GM18870 (cell line): Measurements from ENCODE around the gene GPR68.
"Not testable (repeated sequence)": the region's sequence is repeated elsewhere in the genome, so short reads cannot be mapped to it uniquely, and the experiment has no call there.

ENCODE experiments used
- ATAC-seq: cut with Tn5 transposase; IDR thresholded peaks from one replicate; pipeline ENCODE4 v1.9.1; 2021; ENCODE audit warnings: moderate library complexity; ENCODE audit not compliant: unreplicated experiment

Gene GPR68

DNA sequence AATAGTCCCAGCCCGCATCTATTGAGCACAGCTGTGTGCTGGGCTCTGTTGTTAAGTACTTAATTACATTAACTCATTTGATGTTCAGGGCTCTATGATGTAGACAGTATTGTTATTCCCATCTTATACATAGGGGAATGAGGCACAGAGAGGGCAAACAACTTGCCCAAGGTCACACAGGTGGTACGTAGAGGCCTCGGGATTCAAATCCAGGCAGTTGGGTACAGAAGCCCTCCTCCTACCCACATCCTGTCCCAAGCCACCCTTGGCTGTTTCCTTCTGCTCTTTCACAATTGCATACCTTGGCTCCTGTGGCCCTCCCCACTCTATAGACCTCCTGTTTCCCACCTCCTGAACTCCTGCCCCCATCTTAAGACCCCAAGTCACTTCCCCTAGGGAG is 10.0 kb upstream of the GPR68 start:
- no peak for ATAC-seq

DNA sequence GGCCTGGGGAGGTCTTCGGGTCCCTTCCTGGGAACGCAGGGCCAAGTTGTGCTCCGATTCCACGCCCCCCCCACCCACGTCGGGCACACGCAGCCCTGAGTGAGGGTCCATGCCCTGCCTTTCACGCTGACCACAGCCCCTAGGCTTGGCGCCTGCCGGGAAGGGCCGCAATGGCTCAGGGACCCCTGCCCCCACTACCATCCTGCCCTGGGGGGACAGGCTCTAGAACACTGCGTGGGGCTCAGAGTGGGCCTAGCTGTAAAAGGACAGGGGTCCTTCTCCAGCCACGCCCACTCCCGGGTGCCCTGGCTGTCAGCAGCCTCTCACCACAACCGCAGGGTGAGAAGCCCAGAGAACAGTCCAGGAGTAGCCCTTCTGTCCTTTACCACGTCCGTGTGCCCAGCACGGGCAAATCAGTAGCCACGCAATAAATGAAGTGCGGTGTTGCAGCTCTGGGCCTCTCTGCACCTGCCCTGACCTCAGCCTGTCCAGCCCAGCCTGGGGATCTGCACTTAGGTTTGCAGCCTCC is 9.4 kb upstream of the GPR68 start:
- no peak for ATAC-seq

DNA sequence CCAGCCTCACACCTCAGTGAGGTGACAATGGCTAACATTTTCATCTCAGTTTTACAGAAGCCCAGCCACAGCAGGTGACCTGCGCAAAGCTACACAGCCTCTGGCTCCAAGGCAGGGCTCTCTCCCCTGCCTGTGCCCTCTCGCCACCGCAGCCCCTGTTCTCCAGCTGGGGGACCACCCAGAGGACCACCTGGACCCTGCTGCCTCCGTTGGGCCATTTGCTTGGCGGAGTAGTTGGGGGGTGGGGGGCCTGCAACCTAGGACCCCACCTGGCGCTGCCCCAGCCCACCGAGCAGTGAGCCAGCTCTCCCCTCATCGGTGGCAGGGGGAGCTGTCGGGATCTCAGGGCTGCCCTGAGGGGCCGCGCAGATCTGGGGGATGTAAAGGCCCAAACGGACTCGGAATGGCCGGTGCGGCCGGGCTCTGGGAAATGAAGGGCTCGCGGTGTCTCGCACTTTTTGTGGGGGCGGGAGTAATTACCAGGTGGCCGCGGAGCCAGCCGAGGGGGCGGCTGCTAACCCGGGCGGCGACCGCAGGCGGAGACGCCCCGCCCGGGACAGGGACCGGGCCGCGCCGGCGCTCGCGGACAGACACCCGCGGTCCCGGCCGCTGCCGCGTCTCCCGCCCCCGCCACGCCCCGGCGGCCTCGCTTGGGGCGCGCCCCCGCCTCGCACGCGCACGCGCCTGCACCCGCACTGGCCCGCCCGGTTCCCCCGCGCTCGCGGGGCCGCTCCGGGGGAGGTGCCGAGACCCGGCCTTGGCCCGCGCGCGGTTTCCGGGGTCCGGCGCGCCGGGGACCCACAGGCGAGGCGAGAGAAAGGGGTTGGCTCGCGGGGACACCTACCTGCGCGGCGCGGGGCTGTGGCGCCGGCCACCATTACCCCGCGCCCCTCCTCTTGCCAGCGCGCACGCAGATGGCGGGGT is 8.6 kb upstream of the GPR68 start:
- no peak for ATAC-seq

DNA sequence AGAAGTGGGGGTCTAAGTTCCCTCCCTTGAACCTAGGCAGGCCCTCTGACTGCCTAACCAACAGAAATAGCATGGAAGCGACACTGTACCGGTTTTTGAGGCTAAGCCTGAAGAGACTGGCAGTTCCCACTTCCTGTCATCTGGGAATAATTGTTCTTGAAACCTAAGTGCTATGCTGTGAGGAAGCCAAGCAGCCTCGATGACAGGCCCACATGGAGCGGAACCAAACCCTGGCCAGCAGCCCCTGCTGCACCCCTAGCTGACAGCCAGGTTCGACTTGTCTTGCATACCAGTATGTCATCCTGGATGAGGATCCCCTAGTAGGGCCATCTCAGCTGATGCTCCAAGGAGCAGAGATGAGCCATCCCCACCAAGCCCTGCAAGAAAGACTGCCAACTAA is 6.4 kb upstream of the GPR68 start:
- no peak for ATAC-seq

DNA sequence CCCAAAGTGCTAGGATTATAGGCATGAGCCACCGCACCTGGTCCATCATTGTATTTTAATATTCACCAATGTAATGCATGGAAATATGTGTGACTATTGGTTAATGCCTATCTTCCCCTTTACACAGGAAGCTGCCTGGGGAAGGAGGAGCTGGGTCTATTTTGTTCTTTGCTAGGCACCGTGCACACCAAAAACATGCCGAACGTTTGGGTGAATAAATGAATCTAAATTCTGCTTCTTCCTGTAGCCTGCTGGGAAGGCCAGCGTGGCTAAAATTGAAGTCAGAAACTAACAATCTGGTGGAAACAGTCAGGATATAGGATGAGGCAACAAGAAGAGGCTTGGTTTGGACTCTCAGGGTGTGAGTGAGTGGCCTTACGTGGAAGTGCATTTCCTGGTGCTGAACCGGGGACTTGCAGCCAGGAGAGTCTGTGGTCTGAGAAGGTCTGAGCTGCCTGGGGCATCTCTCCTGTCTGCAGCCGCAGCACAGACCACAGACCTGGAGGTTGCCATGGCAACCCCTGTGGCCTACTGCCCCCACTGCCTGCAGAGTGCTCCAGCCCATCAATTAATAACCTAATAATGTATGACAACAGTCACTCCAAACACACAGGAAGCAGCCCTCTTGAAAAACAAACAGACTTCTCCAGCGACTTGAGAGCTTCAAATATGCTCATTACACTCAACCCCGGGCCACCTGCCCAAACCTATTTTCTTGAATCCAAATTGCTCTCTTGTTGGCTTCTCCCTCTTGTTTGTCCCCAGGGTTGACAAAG is 5.5 kb upstream of the GPR68 start:
- ATAC-seq = peak; percentile 83

DNA sequence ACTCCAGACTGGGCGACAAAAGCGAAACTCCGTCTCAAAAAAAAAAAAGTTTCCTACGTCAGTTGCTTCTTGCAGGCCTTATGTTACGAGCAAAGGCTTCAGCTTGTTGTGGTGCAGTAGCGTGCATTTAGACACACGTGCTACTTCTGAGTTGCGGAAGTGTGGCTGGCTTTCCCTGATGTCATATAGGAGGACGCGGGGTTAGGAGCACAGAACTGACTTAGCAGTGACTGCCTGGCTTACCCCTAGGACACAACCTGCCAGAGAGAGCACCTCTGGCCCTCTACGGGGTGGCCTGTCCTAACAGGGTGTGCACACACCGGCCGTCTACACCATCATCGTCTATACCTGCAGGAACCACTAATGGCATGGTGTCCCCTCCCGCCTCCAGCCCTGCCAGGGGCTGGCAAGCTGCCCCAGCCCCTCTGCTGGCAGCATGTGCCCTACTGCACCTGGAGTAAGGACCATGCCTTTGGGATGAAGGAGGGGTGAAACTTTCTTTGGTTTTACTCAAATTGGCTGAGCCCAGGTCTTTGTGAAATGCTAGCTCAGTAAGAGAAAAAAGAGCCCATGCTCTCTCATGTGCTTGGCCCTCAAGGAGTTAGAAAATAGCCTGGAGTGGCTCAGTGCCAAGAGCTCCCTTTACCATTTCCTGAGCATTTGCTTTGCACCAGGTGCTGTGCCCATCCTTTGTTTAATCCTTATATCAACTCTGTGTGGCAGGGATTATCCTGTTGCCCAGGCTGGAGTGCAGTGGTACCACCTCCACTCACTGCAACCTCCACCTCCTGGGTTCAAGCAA is 1.7 kb upstream of the GPR68 start:
- ATAC-seq = no peak

DNA sequence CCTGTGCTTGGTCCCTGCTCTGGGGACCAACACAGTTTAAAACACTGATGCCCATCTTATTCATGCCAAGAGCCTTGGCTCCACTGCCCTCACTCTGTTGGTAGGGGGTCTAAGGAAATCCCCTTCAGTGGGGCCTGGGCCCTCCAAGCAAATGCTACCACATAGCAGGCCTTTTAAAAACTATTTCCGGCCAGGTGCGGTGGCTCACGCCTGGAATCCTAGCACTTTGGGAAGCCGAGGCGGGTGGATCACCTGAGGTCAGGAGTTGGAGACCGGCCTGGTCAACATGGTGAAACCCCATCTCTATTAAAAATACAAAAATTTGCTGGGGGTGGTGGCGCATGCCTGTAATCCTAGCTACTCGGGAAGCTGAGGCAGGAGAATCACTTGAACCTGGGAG is 1.1 kb upstream of the GPR68 start:
- ATAC-seq = not testable (repeated sequence)

DNA sequence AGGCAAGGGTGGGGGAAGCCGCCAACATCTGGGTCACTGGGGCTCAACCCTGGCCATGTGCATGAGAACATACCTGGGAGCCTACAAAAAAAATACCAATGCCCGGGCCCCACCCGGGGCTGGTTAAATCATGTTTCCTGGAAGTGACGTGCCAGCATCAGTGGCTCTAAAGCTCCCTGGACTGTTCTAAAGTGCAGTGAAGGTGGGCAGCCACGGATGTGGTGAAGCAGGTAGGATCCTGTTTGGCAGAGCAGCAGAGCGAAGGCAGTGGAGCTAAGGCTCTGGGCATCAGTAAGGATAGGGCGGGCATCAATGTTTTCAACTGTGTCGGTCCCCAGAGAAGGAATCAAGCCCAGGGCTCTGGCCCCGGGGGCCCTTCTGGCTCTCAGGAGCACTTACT is 525 bp upstream of the GPR68 start:
- ATAC-seq = no peak

DNA sequence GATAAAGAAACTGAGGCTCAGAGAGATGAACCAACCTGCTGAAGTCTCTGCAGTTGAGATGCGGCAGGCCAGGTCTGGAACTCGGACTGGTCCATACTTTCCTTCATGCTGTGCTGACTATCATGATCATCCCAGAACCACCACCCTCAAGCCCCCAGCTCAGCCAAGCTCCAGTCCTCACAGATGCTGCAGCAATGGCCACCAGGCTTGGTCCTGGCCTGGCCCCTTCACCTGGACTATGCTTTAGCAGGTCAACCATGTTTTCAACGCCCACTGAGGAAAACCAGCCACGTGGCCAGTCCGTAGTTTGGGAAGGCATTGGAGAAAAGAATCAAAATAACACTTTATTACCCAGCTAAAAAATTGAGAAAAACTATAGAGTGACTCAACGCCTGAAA is 1.4 kb downstream of the GPR68 start:
- no peak for ATAC-seq

DNA sequence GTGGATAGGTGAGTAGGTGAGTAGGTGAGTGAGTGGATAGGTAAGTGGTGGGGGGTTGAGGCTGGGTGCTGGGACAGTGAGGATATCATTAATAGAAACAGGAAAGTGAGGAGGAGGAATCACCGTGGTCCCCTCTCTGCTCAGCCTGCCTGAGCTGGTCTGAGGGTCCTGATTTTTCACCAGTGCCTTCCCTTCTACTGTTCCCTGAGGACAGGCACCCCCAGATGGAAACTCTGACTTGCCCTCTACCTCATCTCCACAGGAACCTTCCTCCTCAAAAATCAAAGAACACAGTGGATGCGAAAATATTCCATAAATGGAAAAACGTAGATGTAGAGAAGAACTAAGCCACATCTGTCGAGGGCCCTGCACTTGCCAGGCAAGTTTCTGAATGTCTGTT is 1.9 kb downstream of the GPR68 start:
- ATAC-seq = no peak

DNA sequence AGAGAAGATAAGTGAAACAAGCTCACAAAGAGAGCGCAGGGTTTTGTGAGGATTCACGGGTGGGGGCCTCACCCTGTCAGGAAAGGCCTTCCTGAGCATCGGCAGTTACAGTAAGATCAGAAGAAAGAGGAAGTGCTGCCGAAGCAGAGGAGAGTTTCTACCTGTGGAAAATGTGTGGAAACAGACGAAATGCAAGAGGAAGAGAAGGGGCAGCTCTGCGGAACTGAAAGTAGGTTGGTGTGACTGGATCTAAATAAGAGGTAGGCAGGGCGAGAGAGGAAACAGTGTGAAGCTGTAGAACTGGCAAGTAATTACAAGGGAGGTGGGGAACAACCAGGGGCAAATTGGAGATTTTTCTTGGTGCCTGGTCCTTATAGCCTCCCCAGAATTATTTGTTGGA is 2.6 kb downstream of the GPR68 start:
- peak; percentile 63 for ATAC-seq

DNA sequence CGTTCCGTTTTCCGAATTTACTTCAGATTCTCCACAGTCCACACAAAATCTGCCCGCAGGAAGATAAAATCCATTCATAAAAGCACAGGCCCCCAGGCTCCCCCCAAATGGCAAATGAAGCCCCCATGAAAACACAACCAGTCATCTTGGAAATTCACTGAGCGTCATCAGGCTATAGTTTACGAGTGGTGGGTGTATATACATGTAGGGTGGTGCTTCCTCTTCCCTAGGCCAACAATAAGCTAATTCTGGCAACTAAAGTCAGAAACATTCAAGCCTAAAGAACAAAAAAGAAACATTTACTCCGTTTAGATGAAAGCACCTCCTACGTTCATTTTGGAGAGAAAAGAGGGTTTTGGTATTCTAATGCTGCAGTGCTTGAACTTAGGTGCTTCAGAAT is 5.8 kb downstream of the GPR68 start:
- ATAC-seq = no peak

DNA sequence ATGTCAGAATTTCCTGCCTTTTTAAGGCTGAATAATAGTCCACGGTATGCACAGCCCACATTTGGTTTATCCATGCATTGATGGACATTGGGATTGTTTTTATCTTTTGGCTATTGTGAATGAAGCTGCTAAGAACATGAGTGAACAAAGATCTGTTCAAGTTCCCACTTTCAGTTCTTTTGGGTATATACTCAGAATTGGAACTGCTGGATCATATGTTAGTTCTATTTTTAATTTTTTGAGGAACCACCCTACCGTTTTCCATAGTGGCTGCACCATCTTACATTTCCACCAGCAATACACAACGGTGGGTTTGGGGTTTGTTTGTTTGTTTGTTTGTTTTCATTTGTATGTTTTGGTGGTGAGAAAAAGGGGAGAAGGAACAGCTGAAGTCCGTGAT is 6.4 kb downstream of the GPR68 start:
- no peak for ATAC-seq

DNA sequence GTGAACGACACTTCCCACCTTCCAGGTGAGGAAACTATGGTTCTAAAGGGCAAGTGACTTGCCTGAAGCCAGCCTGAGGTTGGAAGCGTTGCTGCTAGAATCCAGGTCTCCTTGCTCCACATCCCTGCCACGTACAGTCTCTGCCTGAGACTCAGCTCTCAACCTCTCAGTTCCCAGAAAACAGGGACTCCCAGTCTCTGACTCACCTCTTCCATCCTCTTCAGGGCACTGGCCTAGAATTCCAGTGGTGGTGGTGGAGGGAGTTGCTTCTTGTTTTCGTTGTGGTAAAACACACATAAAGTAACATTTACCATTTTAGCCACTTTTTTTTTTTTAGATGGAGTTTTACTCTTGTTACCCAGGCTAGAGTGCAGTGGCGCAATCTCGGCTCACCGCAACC is 7.3 kb downstream of the GPR68 start:
- no peak for ATAC-seq

DNA sequence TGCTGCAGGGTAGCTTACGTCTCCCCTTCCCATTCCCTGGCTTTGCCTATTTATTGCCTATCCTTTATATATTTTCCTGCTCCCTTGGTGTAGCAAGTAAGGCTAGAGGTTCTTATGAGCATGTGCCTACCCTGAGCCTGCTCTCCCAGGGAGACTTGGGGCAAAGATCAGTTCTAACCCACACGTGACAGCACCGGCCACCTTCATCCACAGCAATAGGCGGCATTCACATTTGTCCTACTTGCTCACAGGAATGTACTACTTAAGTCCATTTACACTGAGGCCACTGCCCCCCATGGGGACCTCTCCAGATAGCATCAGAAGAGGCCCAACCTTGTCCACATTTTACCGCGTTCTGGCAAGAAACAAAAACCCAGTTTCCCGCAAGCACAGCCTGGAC is 8.7 kb downstream of the GPR68 start:
- ATAC-seq = no peak

DNA sequence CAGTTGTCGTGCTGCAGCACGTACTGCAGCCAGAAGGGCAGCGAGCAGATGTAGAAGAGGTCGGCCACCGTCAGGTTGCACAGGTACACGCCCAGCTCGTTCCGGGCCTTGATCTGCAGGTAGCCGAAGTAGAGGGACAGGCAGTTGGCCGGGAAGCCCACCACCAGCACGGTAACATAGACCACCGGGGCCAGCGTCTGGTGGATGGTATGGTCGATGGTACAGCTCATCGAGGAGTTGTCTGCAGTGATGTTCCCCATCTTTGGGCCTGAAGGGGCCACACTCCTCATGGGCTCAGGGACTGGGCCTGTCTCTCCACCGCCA is 9.8 kb downstream of the GPR68 start:
- no peak for ATAC-seq

DNA sequence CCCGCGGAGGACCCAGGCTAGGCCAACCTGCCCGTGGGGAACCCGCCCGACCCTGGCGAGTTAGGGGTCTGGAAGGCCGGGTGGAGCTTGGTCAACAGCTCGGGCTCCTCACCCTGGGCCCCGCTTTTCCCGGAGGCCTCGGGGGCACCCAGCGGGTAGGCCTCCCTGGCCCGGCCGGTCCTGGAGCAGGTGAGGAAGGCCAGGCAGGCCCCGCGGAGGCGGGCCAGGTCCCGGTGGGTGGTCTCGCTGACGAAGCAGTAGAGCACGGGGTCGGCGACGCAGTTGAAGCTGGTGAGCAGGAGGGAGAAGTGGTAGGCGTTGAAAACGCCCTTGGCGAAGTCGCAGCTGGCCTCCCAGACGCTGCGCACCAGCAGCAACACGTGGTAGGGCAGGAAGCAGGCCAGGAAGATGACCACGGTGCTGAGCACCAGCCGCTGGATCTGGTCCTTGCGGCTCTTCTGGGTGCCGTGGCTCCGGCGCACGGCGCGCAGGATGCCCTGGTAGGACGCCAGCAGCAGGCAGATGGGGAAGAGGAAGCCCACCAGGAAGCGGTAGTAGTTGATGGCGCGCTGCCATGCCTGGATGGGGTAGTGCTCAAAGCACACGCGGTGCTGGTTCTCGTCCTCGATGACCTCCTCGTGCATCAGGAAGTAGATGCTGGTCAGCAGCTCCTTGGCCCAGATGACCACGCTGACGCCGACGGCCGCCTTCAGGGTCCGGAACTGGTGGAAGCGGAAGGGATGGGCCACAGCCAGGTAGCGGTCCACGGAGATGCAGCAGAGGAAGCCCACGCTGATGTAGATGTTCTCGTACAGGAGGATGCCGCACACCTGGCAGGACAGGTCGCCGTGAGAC is 10.3 kb downstream of the GPR68 start:
- ATAC-seq = no peak

DNA sequence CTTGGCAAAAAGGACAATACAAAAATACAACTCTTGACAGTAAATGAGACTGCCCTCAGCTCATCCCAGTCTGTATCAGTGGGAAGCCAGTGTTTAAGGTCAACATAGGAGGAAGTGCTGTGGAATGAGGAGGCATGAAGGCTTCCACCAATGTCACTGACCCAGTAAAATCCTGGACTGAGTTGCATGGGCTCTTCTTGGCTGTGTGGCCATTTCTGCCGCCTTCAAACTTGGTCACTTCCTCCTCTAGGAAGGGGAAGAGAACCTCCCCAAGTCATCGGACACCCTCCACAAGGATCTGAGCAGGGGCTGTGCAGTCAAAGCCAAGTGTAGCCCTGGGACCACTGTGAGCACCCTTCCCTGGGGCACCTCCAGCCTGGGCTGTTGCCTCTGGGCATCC is 11.9 kb downstream of the GPR68 start:
- no peak for ATAC-seq

DNA sequence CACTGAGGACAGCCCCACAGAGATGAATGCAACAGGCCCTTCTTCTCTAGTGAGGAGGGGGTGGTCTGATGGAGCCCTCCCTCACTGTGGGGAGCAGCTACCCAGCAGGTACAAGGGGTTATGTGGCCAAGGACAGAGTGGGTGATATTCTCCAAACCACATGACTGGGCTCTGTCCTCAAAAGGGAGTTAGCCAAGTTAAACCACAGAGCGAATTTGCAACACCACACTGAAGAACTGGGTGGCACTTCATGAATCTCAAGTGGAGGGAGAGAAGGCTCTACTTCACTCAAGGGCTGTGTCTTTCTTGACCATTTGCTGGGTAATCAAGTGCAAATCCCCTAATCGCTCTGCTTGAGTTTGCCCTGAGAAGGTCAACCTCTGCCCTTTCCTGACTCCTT is 12.5 kb downstream of the GPR68 start:
- ATAC-seq = no peak

DNA sequence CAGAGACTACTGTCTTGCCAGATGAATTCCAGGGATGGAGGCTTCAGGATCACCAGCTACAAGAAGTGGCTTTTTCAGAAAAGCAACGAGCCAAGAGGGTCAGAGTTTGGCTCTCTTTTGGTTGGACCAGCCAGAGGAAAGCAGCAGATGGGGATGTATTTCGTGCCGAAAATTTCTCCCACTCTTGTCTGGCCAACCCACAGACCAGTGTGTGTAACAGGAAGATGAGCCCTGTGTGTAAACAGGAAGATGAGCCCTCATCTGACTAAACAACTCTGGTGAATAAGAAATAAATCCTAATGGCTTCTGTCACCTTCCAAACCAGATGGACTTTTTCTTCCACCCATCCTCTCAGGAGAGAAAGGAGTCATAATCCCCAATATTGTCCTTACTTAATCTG is 13.1 kb downstream of the GPR68 start:
- no peak for ATAC-seq
